ENCODE data around the gene TMPRSS2. TPM values are rescaled to one million over a fixed set of nuclear protein-coding genes. Genes with fewer than 3 reads are reported as not detected.

Gene TMPRSS2
- total and polyA plus RNA-seq, 11 donors: 0.04 TPM; not detected in 10

DNA sequence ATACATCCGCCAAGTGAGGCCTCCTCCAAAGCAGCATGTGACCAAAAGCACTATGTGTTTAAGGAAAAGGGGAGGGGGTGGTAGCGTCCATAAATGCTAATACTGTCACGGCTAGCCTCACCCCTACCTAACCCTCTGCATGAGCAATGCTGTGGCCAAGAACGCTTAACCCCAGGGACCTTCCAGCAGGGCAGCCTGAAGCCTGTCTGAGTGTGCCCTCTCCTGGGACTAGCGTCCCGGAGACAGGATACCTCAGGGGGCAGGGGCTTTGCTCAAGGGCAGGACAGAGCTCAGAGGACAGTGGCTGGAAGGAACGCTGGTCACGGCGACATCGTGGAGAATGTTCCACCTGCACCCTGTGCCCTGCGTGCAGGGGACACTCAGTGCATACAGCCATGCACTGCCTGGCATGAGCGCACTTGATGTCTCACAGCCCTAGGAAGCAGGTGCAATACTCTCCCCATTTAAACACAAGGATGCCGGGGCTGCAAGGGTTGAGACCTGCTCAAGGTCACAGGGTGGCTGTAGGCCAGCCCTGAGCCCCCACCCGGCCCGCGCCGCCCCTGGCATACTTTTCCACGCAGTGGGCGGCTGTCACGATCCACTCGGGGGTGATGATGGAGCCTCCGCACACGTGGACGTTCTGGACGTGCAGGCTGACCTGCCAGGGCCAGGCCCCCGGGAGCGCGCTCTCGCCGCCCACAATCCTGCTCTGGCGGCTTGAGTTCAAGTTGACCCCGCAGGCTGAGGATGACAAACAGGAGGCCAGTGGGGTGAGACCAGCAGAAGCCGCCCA is 35.0 kb downstream of the TMPRSS2 start:
- DNase-seq (no peak), ATAC-seq (no peak)
- H3K27ac ChIP-seq: no peak overlapping the region
- TF ChIP-seq POLR2A (IDR thresholded peaks at IDR 0.05): no peak
- WGBS, 4 donors: 66 to 84% (median 79%) methylated on average over 8 to 33 of the region's 33 CpGs
- no peaks in the 10 kb centered on the region for H3K9me3 ChIP-seq
- H3K4me1 ChIP-seq: no peaks in the 10 kb centered on the region
- no peak overlapping the region for H3K4me3 ChIP-seq
- H3K36me3 ChIP-seq: no peaks in the 10 kb centered on the region
- peaks cover 0 to 52% (median 14%) of the 10 kb centered on the region in 9 donors for H3K27me3 ChIP-seq
- intact Hi-C loops (cut with DNase I): no loop called here

DNA sequence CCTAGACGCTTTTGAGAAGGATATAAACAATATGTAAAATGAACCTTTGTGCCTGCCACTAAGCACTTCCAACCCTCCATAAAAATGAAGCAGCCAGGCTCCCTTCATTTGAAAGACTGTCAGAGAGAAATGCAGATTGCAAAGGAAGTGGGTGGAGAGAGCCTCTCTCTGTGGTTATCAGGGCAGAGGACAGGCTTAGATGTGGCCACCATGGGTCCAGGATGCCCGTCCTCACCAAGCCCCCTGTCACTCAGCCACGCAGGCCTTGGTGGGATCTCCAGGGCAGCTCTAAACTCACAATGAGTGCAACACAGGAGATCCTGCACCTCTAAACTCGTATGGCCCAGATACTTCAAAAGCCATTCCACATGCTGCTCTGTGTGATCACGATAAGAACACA is 37.9 kb downstream of the TMPRSS2 start:
- Histone ChIP-seq H3K4me1 (no peaks in the 10 kb centered on the region), H3K27ac (no peak overlapping the region), H3K4me3 (no peak overlapping the region), H3K27me3 (peaks cover 0 to 61% (median 14%) of the 10 kb centered on the region in 9 donors), H3K36me3 (no peaks in the 10 kb centered on the region), H3K9me3 (no peaks in the 10 kb centered on the region)
- DNase-seq (no peak), ATAC-seq (no peak)
- TF ChIP-seq POLR2A (IDR thresholded peaks at IDR 0.05): no peak
- TF ChIP-seq, protein P1, sequence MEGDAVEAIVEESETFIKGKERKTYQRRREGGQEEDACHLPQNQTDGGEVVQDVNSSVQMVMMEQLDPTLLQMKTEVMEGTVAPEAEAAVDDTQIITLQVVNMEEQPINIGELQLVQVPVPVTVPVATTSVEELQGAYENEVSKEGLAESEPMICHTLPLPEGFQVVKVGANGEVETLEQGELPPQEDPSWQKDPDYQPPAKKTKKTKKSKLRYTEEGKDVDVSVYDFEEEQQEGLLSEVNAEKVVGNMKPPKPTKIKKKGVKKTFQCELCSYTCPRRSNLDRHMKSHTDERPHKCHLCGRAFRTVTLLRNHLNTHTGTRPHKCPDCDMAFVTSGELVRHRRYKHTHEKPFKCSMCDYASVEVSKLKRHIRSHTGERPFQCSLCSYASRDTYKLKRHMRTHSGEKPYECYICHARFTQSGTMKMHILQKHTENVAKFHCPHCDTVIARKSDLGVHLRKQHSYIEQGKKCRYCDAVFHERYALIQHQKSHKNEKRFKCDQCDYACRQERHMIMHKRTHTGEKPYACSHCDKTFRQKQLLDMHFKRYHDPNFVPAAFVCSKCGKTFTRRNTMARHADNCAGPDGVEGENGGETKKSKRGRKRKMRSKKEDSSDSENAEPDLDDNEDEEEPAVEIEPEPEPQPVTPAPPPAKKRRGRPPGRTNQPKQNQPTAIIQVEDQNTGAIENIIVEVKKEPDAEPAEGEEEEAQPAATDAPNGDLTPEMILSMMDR (IDR thresholded peaks at IDR 0.05): no peak
- intact Hi-C loops (cut with DNase I): no loop called here
- WGBS, 4 donors: 48 to 56% (median 52%) methylated on average over 5 of the region's 5 CpGs

DNA sequence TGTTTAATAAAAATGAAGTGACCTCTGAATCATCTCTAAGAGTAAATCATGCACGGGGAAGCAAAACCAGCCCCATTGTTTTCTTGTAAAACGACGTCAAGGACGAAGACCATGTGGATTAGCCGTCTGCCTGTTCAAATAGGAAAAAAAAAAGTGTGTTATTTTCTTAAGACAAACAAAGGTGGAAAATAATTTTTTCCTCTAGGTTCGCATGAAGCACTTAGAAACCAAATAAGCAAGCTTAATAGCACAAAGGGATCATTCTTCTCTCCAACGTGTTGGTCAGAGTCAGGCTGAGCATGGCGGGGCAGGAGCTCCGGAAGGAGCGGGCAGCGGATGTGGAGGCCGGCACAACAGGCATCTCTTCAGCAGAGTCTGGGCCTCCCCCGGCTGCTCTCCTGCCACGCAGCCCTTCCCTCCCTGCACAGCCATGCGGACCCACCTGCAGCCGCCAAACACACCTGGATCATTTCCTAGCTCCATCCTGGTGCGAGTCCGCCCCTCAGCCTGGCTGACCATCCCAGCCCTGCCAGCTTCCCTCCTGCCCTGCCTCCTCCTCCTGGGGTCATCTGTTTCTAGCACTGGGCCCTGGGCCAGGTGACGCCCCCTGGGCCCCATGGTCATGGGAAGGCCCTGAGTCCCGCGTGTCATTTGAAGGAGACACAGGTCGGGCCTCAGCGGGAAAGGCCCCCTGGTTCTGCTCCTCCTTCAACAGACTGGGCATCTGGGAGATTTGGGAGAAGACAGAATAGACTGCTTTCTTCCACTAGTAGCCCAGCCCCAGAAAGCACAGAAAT is 41.7 kb downstream of the TMPRSS2 start:
- TF ChIP-seq, protein P1 (IDR thresholded peaks at IDR 0.05): no peak
- TF ChIP-seq POLR2A (IDR thresholded peaks at IDR 0.05): no peak
- no peak overlapping the region for H3K27ac ChIP-seq
- no peaks in the 10 kb centered on the region for H3K4me1 ChIP-seq
- DNase-seq (no peak), ATAC-seq (no peak)
- H3K27me3 ChIP-seq: peaks cover 0 to 36% (median 2%) of the 10 kb centered on the region in 9 donors
- intact Hi-C loops (cut with DNase I): loop anchor here in 3 of 10 donors (5.0 to 10.0 kb wide), 3 partner anchors 174 to 341 kb away; no protein-coding TSS in a partner anchor
- H3K36me3 ChIP-seq: no peaks in the 10 kb centered on the region
- no peaks in the 10 kb centered on the region for H3K9me3 ChIP-seq
- H3K4me3 ChIP-seq: no peak overlapping the region
- WGBS, 4 donors: 83 to 92% (median 87%) methylated on average over 23 of the region's 23 CpGs

DNA sequence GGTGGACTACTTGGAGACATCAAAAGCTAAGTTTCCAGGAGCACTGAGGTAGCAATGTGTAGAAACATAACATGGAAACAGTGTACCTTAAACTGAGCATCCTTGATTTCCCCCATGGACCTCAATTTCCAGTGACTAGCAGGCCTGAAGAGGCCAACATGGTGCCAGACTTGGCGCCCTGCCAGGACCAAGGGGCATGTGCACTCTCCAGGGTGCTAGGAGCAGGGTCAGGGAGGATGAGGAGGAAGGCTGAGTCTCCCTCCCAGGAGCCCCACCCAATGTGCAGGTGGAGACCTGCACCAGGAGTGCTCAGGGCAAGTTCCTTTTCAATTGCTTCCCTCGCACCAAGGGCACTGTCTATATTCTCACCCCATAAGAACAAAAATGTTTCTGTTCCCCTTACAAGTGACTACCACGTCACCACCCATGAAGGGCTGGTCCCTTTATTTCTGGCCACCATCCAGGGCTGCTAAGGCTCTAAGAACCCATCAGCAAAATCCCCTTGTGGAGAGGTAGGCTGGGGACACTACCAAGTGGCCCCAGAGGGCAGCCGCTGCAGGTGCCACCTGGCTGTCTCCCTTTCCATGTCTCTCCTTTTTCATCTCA is 42.7 kb downstream of the TMPRSS2 start:
- TF ChIP-seq, protein P1 (IDR thresholded peaks at IDR 0.05): no peak
- TF ChIP-seq POLR2A (IDR thresholded peaks at IDR 0.05): no peak
- no peak overlapping the region for H3K4me3 ChIP-seq
- H3K36me3 ChIP-seq: no peaks in the 10 kb centered on the region
- ATAC-seq: no peak
- intact Hi-C loops (cut with DNase I): loop anchor here in 3 of 10 donors (5.0 to 10.0 kb wide), 3 partner anchors 173 to 340 kb away; no protein-coding TSS in a partner anchor
- H3K27me3 ChIP-seq: peaks cover 0 to 27% (median 0%) of the 10 kb centered on the region in 9 donors
- no peaks in the 10 kb centered on the region for H3K9me3 ChIP-seq
- H3K4me1 ChIP-seq: peaks cover 0 to 2% (median 0%) of the 10 kb centered on the region in 12 donors
- H3K27ac ChIP-seq: no peak overlapping the region
- WGBS, 4 donors: 89 to 97% (median 92%) methylated on average over 3 to 4 of the region's 4 CpGs
- DNase-seq: no peak

Data from heart left ventricle (tissue), 16 donors.